HG03175 (cell line): ENCODE results near the gene BZW2.
"Not testable (repeated sequence)": the region's sequence is repeated elsewhere in the genome, so short reads cannot be mapped to it uniquely, and the experiment has no call there.

Experiments
- ATAC-seq: cut with Tn5 transposase; IDR thresholded peaks from one replicate; pipeline ENCODE4 v1.9.1; 2021; ENCODE audit warnings: mild to moderate bottlenecking, moderate library complexity; ENCODE audit not compliant: unreplicated experiment

Gene BZW2

DNA sequence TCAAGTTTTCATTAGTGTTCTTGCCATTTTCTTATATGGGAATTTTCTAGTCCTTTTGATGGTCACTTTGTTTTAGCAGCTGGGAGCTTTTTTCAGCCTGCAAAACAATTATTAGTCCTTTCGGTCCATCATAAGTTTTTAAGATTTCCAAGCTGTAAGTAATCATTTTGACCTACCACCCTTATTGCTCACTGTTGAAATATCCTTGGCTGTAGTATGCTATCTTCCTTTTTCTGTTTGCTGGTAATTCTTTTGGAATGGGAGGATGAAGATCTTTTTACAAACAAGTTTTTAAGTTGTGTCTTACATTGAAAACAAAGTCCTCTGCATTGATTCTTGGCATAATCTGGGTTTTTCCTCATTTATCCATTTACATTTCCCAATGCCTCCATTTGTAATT lies 24.0 kb downstream of the BZW2 start:
- no peak for ATAC-seq

DNA sequence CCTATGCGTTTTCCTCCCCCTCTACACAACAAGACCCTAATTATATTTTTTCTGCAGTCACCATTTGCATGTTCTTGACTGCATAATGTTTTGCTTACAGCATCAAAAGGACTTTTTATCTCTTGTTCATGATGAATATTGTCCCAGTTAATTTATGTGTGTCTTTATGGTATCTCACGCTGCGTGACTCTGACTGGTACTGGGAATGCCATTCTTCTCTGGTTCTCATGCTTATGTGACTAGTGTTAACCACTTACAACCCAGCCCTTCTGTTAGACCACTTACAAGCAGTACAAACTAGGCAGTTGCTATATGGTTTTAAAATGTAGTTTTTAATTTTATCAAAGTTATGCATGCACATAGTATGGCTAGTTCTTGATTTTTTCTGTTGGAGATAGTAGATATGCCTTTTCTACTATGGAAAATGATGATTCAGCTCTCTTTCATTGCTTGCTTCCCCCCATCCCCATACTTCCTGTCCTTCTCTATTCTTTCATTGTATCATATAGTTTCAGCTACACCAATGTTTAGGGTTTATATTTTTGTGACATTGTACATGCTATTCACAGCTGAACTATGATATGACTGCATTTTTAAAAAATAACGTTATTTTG lies 24.9 kb downstream of the BZW2 start:
- ATAC-seq, result no peak

DNA sequence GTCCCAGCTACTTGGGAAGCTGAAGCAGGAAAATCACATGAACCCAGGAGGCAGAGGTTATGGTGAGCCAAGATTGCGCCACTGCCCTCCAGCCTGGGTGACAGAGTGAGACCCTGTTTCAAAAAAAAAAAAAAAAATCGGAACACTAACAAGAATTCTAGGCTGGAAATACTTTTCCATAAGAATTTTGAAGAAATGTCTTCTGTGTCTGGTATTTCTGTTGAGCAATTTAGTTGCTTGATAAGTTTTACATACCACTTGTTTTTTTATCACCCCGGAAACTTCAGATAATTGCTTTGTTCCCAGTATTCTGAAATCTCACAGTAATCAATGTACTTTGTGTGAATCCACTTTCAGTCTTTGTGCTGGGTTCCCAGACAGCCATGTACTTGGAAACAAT lies 25.8 kb downstream of the BZW2 start:
- no peak for ATAC-seq

DNA sequence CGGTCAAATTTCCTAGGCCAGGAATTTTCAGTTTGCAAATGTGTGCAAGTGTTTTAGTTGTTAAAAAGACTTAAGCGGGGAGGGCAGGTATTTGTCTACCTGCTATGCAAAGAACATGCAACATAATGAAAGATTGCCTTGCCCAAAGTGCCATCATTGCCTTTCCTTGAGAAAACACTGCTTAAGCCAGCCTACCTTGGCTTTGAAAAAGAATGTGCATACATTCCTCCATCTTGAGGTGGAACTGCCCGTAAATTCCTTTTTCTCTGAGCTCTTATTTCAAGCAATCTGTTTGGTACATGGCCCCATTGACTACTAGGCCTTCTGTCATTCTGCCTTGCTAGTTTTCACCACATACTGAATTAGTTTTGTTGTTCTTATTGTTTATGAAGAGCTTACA lies 29.3 kb downstream of the BZW2 start:
- ATAC-seq, result no peak

DNA sequence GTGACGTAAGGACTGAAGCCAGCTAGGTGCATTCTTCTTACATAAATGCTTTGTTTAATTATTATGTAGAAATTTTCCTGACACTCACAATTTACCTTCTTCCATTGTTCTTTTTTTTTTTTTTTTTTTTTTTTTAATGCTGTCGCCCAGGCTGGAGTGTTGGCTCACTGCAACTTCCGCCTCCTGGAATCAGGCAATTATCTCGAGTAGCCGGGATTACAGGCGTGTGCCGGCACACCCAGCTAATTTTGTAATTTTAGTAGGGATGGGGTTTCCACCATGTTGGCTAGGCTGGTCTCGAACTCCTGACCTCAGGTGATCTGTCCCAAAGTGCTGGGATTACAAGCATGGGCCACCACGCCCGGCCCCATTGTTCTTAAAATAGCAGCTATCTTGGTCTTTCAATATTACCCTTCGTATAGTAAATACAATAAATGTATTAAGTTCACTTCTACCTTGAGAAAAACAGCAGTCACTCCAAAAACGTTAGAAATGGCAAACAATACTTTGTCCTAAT lies 32.1 kb downstream of the BZW2 start:
- no peak for ATAC-seq

DNA sequence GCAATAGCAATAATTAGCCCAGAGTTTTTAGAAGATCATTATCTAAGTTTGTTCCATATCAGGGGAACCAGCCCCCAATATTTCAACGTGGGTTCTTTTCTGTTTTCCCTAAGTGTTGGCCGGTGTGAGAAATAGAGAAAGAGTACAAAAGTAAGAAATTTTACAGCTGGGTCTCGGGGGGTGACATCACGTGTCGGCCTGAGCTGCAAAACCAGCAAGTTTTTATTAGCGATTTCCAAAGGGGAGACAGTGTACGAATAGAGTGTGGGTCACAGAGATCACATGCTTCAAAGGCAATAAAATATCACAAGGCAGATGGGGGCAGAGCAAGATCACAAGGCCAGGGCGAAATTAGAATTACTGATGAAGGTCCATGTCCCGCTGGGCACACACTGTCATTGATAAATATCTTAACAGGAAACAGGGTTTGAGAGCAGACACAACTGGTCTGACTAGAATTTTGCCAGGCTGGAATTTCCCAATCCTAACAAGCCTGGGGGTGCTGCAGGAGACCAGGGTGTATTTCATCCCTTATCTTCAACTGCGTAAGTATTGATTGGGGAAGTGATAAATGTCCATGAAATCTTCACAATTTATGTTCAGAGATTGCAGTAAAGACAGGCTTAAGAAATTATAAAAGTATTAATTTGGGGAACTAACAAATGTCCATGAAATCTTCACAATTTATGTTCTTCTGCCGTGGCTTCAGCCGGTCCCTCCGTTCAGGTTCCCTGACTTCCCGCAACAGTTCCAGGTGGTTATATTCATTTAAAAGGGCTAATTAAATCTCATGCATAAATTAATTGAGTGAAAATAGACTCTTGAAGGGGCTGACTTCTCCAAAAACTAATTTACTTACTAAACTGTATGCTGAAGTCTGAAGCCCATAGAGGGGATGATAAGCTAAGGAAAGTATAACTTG lies 32.9 kb downstream of the BZW2 start:
- not testable (repeated sequence) for ATAC-seq

- no peak for ATAC-seq
Observed at GRCh38 chr7:16684935-16685334, 39.0 kb downstream of the BZW2 start.

GRCh38 chr7:16685535-16685934 lies 39.6 kb downstream of the BZW2 start:
- no peak for ATAC-seq

GRCh38 chr7:16688249-16688648 lies 42.3 kb downstream of the BZW2 start:
- no peak for ATAC-seq

- ATAC-seq, result no peak
Observed at GRCh38 chr7:16691241-16691640, 45.3 kb downstream of the BZW2 start.

DNA sequence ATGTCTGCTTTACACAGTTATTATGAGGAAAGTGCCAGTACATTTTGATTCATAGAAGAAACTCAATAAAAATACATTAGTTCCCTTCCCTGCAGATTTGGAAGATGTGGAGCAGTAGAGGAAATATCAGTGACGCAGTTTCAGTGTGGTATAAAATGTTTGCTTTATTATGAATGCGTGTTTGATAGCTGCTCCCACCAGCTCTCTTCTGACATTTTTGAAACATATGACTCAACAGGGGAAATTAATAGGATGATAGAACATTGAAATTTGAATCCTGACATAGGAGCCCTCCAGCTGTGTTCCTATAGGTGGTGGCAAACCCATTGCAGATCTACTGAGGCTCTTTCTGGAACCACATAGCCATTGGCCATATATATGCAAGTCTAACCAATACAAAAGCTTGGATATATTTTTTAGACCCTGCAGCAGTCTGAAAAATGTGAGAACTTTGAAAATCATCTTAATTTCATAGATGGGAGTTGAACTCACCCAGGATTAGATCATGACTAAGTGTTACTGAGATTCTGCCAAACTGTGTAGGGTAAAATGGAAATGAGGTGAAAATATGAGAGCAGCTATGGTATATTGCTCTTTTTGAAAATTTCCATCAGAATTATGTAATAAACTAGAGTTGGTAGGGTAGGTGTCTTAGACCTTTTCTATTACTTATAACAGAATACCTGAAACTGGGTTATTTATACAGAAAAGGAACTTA lies 47.8 kb downstream of the BZW2 start:
- no peak for ATAC-seq

DNA sequence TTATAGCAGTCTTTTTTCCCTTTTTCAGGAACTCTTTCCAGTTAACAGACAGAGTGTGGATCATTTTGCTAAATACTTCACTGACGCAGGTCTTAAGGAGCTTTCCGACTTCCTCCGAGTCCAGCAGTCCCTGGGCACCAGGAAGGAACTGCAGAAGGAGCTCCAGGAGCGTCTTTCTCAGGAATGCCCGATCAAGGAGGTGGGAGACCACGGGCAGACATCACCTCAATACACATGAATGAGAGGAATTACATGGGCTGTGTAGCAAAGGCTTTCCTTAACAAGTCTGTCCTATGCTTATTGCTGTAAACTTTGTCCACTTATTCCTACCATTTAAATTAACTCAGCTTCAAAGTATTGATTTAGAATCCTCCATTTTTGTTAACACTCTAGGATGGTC lies 48.8 kb downstream of the BZW2 start:
- no peak for ATAC-seq

DNA sequence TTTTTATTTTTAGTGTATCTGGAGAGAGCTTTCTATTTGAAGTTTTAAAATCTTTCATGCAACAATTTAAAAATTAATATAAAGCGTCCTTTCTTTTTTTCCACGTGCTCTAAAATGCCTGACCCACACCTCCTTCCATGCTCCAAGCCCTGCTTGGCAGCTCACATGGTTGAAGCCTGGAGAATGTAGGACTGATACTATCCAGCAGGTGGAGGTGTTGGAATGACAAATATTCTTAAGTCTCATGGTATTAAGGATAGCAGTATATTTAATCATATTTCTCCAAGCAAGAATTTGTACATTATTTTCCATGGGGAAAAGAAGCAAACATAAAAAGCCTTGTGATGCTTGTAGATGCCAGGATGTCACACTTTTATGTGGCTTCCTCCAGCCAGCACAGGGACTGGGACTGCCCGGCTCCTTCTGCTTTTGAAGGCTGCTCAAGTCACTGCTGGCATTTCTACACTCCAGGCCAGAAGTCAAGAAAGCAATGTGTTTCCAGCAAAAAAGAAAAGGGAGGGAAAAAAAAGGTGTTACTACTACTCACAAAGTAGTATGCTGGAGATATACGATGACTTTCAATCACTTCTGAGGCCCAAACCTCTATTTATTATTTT lies 49.7 kb downstream of the BZW2 start:
- ATAC-seq, result peak; percentile 60

GRCh38 chr7:16697507-16698199 lies 51.7 kb downstream of the BZW2 start:
- no peak for ATAC-seq

DNA sequence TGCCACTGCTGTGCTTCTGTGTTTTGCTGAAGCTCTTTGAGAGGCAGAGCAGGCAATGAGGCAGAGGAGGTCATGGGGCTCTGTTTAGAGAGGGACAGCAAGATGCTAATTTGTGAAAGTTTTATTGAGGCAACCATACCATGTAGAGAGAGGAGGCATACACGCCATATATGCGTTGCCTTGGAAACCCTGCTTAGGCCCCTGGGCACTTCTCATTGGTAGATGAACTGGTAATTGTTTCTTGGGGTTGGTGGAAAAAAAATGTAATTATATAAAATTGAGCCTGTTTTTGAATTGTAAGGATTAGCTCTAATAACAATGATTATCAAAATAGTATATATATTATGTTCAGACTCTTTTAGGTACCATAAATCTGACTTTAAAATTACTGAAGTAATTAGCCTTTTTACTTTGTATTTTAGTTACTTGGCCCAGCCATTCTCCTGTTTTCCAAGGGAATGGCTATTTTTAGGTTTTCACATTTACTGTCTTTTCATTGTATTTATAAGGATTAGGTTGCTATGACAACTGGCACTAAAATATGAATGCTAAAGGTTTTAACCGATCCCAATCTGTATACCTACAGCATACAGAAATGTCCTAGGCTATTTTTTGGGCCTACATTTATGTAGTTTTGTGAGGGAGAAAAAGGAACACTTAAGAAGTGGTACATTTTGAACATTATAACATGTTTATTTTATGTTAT lies 52.4 kb downstream of the BZW2 start:
- ATAC-seq, result no peak

- ATAC-seq, result no peak
Observed at GRCh38 chr7:16702441-16702840, 56.5 kb downstream of the BZW2 start.

- no peak for ATAC-seq
Observed at GRCh38 chr7:16708511-16708910, 62.5 kb downstream of the BZW2 start.

DNA sequence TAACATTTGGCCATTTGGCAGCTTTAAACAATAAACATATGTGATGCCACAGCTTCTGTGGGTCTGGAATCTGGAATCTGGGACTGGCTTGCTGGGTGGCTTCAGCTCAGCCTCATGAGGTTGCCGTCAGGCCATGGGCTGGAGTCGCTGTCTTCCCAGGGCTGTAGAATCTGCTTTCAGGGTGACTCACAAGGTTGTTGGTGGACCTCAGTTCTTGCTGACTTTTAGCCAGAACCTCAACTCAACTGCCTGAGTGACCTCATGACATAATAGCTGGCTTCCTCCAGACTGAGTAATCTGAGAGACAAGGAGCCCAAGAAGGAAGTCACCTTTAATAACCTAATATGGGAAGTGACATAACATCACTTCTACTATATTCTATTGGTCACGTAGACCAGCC lies 63.0 kb downstream of the BZW2 start:
- ATAC-seq, result no peak

GRCh38 chr7:16710651-16711050 lies 64.7 kb downstream of the BZW2 start:
- ATAC-seq, result no peak

DNA sequence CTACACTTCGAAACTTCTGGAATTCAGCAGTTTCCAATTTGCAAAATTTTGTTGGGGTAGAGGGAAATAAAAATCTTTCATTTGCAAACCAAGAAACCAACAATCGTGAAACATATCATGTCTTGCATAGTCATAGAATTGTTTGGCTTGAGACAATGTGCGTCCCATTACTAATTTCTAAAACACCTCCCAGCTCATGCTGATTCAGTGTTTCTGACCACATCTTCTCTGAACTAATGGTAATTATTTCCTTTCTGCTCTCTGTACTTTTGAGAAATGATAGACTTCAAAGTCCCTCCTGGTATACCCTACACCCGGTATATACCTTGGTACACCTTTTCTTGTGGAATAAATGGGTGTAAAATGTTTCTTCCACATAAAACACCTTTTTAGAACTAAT lies 65.7 kb downstream of the BZW2 start:
- ATAC-seq, result no peak
